Measurements from ENCODE around the gene SPRY2.

The SPRY2 gene

GRCh38 chr13:80341101-80341755 lies at the start of gene SPRY2:
Gene SPRY2, minus strand, starts transcription at chr13:80341126. Its CDS starts 3,421 bp downstream, at chr13:80337705.
- H3K27ac ChIP-seq = peak within 1 kb of the TSS; percentile 88
- peak; percentile 35; the same call in 1 of the 2 replicates for TF ChIP-seq CTCF (conservative IDR thresholded peaks at IDR 0.05)

GRCh38 chr13:80390338-80390737 lies 49.4 kb upstream of the SPRY2 start:
- TF ChIP-seq CTCF (conservative IDR thresholded peaks at IDR 0.05) = no peak
- no peak overlapping the region for H3K27ac ChIP-seq

- TF ChIP-seq CTCF (conservative IDR thresholded peaks at IDR 0.05) = no peak
- no peak overlapping the region for H3K27ac ChIP-seq
Observed at GRCh38 chr13:80389073-80390038, 48.4 kb upstream of the SPRY2 start.

GRCh38 chr13:80388506-80388905 lies 47.6 kb upstream of the SPRY2 start:
- no peak for TF ChIP-seq CTCF (conservative IDR thresholded peaks at IDR 0.05)

GRCh38 chr13:80386592-80386991 lies 45.7 kb upstream of the SPRY2 start:
- TF ChIP-seq CTCF (conservative IDR thresholded peaks at IDR 0.05) = no peak
- no peak overlapping the region for H3K27ac ChIP-seq

More at GRCh38 chr13:80388506-80388905, 47.6 kb upstream of the SPRY2 start:
- H3K27ac ChIP-seq = no peak overlapping the region

GRCh38 chr13:80386002-80386401 lies 45.1 kb upstream of the SPRY2 start:
- no peak overlapping the region for H3K27ac ChIP-seq
- no peak for TF ChIP-seq CTCF (conservative IDR thresholded peaks at IDR 0.05)

GRCh38 chr13:80382576-80382975 lies 41.6 kb upstream of the SPRY2 start:
- no peak overlapping the region for H3K27ac ChIP-seq
- TF ChIP-seq CTCF (conservative IDR thresholded peaks at IDR 0.05) = no peak
